HepG2 (cell line): Measurements from ENCODE around the gene B3GNT9. TPM values are rescaled to one million over a fixed set of nuclear protein-coding genes. Genes with fewer than 3 reads are reported as not detected.

ENCODE experiments used
- AFF4 ChIP-seq: sonication (generic); formaldehyde crosslinking; IDR thresholded peaks from 2 replicates; pipeline ENCODE4 v1.4.0; 2020; ENCODE audit warnings: missing genetic modification reagents
- CBX1 ChIP-seq: IDR thresholded peaks from one replicate; pipeline ENCODE4 v1.6.1; 2016; ENCODE audit warnings: antibody characterized with exemption, low read depth
- ERF ChIP-seq: IDR thresholded peaks from 2 replicates; pipeline ENCODE4 v1.6.1; 2018; ENCODE audit warnings: missing biosample characterization, missing genetic modification reagents
- FOXP1 ChIP-seq, 2 experiments: fragments of 450-650 bp in 1 of 2; IDR thresholded peaks; 2 replicates each; pipeline ENCODE4 v1.6.1; 2017 to 2018; ENCODE audit warnings: antibody characterized with exemption in 1 of 2
- JARID2 ChIP-seq: sonication (generic); formaldehyde crosslinking; IDR thresholded peaks from 2 replicates; pipeline ENCODE4 v1.8.1; 2023; ENCODE audit warnings: missing genetic modification reagents, inconsistent platforms; ENCODE audit not compliant: insufficient replicate concordance
- JUND ChIP-seq: sonication (generic); formaldehyde crosslinking; IDR thresholded peaks from 2 replicates; pipeline ENCODE4 v1.8.0; 2022; ENCODE audit warnings: mild to moderate bottlenecking, missing genetic modification reagents
- KAT8 ChIP-seq: IDR thresholded peaks from 2 replicates; pipeline ENCODE4 v1.6.1; 2016; ENCODE audit warnings: missing genetic modification reagents, missing compliant biosample characterization
- POLR2A ChIP-seq, 2 experiments: IDR thresholded peaks; 2 replicates each; pipeline ENCODE4 v1.6.1; 2011; ENCODE audit warnings: low read depth in 2 of 2, low read length in 2 of 2, mild to moderate bottlenecking in 1 of 2, moderate library complexity in 1 of 2; ENCODE audit not compliant: insufficient read depth in 1 of 2
- SRY ChIP-seq: sonication (generic); formaldehyde crosslinking; IDR thresholded peaks from 2 replicates; pipeline ENCODE4 v1.8.0; 2022; ENCODE audit warnings: mild to moderate bottlenecking, missing genetic modification reagents
- TEAD3 ChIP-seq: optimal IDR thresholded peaks from 2 replicates; pipeline ENCODE3; 2016; ENCODE audit warnings: borderline replicate concordance
- ZNF180 ChIP-seq: sonication (generic); formaldehyde crosslinking; IDR thresholded peaks from 2 replicates; pipeline ENCODE4 v1.4.0; 2020; ENCODE audit warnings: low read depth, missing genetic modification reagents, borderline replicate concordance
- ZNF263 ChIP-seq: sonication (generic); formaldehyde crosslinking; IDR thresholded peaks from 2 replicates; pipeline ENCODE4 v1.4.0; 2020; ENCODE audit warnings: missing genetic modification reagents
- ZNF275 ChIP-seq: sonication (generic); formaldehyde crosslinking; IDR thresholded peaks from 2 replicates; pipeline ENCODE4 v1.8.0; 2022; ENCODE audit warnings: missing genetic modification reagents, mild to moderate bottlenecking, inconsistent platforms, borderline replicate concordance
- ZNF513 ChIP-seq: sonication (generic); formaldehyde crosslinking; conservative IDR thresholded peaks from 2 replicates; pipeline ENCODE4 v1.5.0; 2020; ENCODE audit warnings: missing genetic modification reagents
- ZNF562 ChIP-seq: sonication (generic); formaldehyde crosslinking; IDR thresholded peaks from 2 replicates; pipeline ENCODE4 v1.8.0; 2022; ENCODE audit warnings: missing genetic modification reagents, borderline replicate concordance
- ZNF772 ChIP-seq: sonication (generic); formaldehyde crosslinking; IDR thresholded peaks from 2 replicates; pipeline ENCODE4 v1.5.0; 2020; ENCODE audit warnings: mild to moderate bottlenecking, missing genetic modification reagents
- polyA plus RNA-seq, 8 experiments: library from polyadenylated mRNA; depleted of rRNA in 3 of 8; stranded (reverse) in 7 of 8; unstranded in 1 of 8; fragments of >200 nt; fragmentation: Illumina TruSeq in 4 of 8; extraction: Trizol in 4 of 8; gene quantifications; 2 replicates each; pipeline versions ENCODE4 v1.2.1 to v1.2.3, GENCODE V29; 2011 to 2016; ENCODE audit warnings: low read depth in 4 of 8, missing spikeins in 1 of 8, mixed read lengths in 1 of 8; ENCODE audit not compliant: insufficient read depth in 1 of 8
- total RNA-seq, 5 experiments: library from RNA; depleted of rRNA; stranded (reverse); fragments of >200 nt; fragmentation: Illumina TruSeq; extraction: Trizol; gene quantifications; 2 replicates each; pipeline ENCODE4 v1.2.3, GENCODE V29; 2016; ENCODE audit warnings: low read depth in 1 of 5
- TF ChIP-seq, protein P1 (sequence below): sonication (generic); formaldehyde crosslinking; IDR thresholded peaks from 2 replicates; pipeline ENCODE4 v1.5.1; 2020; ENCODE audit warnings: missing genetic modification reagents, mild to moderate bottlenecking, borderline replicate concordance
- TF ChIP-seq, protein P2 (sequence below): IDR thresholded peaks from 2 replicates; pipeline ENCODE4 v1.6.1; 2016; ENCODE audit warnings: low read depth, borderline replicate concordance
- TF ChIP-seq, protein P3 (sequence below): sonication (generic); formaldehyde crosslinking; IDR thresholded peaks from 2 replicates; pipeline ENCODE4 v1.4.0; 2020; ENCODE audit warnings: missing genetic modification reagents

The B3GNT9 gene
- total and polyA plus RNA-seq, 2 of the 13 experiments (the other 11 are each of a cell fraction or from before 2014, with no cell fraction given), result 1.5 to 3.1 TPM

DNA sequence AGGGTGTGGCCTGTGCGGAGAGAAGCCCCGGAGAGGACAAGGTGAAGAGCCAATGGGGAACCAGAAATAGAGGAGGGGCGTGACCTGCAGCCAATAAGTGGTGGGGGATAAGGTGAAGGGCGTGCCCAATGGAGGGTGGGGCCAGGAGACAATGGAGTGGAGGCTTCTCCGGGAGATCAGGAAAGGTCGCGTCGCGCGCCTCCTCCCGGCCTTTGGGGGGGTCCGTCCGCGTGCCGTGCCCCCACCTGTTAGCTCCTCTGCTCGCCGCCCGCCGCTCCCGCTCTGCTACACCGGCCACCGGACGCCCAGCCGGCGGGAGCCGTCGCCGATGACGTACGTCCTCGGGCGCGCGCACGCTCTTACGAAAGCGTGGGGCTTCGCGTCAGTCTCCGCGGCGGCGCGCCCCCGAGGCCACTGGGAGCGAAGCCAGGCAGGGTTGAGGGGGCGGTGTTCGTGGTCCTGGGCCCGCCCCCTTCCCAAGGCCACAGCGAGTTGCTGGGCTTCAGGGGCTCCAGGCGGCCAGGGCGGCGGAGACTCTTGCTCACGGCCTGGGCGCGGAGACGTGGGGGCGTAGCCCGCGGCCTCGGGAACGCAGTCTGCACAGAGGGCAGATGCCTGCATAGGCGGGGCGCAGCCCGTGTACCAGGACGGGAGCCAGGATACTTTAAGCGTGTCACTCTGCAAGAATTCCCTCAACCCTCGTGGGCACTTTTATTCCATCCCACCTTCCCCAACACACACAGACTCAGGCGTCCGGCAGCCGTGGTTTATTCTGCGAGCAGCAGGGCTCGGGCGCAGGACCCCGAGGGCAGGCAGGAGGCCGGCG lies 33.0 kb upstream of the B3GNT9 start, which contains the start of gene MATCAP1 (continued):
- TF ChIP-seq AFF4 (CRISPR knock-in tag) (0 out of 2 replicates have a peak, but pooled peaks have one; percentile 42), ZNF180 (CRISPR knock-in tag) (no peak), ZNF772 (0 out of 2 replicates have a peak, but pooled peaks have one; percentile 62), ERF (peak; percentile 39), ZNF275 (peak; percentile 71; the same call in 1 of the 2 replicates), JUND (CRISPR knock-in tag) (no peak), KAT8 (CRISPR knock-in tag) (peak; percentile 91), TEAD3 (CRISPR knock-in tag) (peak; percentile 34), JARID2 (CRISPR knock-in tag) (no peak), ZNF562 (no peak), CBX1 (peak; percentile 57), FOXP1 (IDR thresholded peaks at IDR 0.05) (no peak), FOXP1 (CRISPR knock-in tag; IDR thresholded peaks at IDR 0.05) (no peak), POLR2A (IDR thresholded peaks at IDR 0.05; ENCODE audit: insufficient read depth in 1 of 2, low read depth in 2 of 2, low read length in 2 of 2) (peak in 1 of 2 experiments; percentile 67; a peak in 2 of 4 replicates), ZNF513 (no peak), SRY (peak; percentile 45; the same call in 1 of the 2 replicates), ZNF263 (CRISPR knock-in tag) (no peak)
- TF ChIP-seq, protein P1, sequence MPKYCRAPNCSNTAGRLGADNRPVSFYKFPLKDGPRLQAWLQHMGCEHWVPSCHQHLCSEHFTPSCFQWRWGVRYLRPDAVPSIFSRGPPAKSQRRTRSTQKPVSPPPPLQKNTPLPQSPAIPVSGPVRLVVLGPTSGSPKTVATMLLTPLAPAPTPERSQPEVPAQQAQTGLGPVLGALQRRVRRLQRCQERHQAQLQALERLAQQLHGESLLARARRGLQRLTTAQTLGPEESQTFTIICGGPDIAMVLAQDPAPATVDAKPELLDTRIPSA (CRISPR knock-in tag), result no peak
- TF ChIP-seq, protein P2, sequence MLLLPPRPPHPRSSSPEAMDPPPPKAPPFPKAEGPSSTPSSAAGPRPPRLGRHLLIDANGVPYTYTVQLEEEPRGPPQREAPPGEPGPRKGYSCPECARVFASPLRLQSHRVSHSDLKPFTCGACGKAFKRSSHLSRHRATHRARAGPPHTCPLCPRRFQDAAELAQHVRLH, result peak; percentile 71
- TF ChIP-seq, protein P3, sequence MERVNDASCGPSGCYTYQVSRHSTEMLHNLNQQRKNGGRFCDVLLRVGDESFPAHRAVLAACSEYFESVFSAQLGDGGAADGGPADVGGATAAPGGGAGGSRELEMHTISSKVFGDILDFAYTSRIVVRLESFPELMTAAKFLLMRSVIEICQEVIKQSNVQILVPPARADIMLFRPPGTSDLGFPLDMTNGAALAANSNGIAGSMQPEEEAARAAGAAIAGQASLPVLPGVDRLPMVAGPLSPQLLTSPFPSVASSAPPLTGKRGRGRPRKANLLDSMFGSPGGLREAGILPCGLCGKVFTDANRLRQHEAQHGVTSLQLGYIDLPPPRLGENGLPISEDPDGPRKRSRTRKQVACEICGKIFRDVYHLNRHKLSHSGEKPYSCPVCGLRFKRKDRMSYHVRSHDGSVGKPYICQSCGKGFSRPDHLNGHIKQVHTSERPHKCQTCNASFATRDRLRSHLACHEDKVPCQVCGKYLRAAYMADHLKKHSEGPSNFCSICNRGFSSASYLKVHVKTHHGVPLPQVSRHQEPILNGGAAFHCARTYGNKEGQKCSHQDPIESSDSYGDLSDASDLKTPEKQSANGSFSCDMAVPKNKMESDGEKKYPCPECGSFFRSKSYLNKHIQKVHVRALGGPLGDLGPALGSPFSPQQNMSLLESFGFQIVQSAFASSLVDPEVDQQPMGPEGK (CRISPR knock-in tag), result peak; percentile 80
